ENCODE data around the gene NAPSA. TPM values are rescaled to one million over a fixed set of nuclear protein-coding genes. Genes with fewer than 3 reads are reported as not detected.

Gene NAPSA
- total and polyA plus RNA-seq, 9 of the 15 experiments (the other 6 are each of a cell fraction or from before 2014, with no cell fraction given), result 0.25 to 1.9 (median 0.69) TPM

DNA sequence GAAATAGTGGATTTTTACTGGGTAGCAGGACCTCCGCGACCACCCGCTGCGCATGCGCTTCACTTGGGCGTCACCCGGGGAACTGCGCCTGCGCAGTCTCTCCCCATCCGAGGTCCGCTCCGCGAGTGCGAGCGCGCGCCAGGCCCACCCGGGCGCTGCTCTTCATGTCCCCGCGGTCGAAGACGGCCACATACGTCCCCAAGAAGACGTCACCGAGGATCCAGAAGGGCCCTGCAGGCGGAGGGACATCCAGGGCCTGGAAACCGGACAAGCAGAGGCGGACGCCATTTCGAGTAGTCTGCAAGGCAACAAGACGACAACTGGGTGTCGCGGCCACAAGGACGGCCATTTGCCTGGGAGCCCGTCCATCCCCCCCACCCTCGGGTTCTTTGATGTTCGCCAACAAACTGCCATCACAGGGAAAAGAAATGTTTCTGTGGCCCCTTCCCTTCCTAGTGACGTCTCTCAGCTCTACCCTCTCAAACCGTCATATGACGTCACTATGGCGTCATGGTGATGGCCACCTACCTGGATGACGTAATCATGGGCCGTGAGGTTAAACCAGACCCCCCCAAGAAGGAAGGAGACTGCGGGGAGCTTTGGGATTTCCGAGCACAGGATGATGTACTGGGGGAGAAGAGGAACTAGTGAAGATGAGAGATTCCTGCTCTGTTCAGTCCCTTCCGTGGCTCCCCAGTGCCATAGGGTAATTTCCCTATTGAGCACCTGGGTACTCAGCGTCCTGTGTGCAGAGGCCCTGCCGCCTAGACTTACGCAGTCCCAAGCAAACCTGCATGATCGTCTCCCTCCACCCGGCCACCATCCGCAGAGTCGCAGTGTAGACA lies 6.7 kb downstream of the NAPSA start (continued):
- TF ChIP-seq HDAC8 (tag; IDR thresholded peaks at IDR 0.05) (0 out of 2 replicates have a peak, but pooled peaks have one; percentile 67), KLF6 (CRISPR knock-in tag; IDR thresholded peaks at IDR 0.05; ENCODE audit: borderline replicate concordance) (no peak; the same call in 1 of the 2 replicates), ZFPM2 (CRISPR knock-in tag; IDR thresholded peaks at IDR 0.05) (no peak), EGR1 (conservative IDR thresholded peaks at IDR 0.05) (0 out of 2 replicates have a peak, but pooled peaks have one; percentile 20), CHD2 (IDR thresholded peaks at IDR 0.05; ENCODE audit: low read depth, low read length) (no peak; the same call in 1 of the 2 replicates), RBM14 (IDR thresholded peaks at IDR 0.05; ENCODE audit: borderline replicate concordance, insufficient read depth, low read depth, low read length) (no peak), ELF2 (CRISPR knock-in tag; IDR thresholded peaks at IDR 0.05) (peak; percentile 15; the same call in 1 of the 2 replicates), PURB (CRISPR knock-in tag; IDR thresholded peaks at IDR 0.05; ENCODE audit: low read depth) (no peak), ZNF165 (CRISPR knock-in tag; IDR thresholded peaks at IDR 0.05; ENCODE audit: borderline replicate concordance) (no peak), RBFOX2 (IDR thresholded peaks at IDR 0.05; ENCODE audit: low read depth, low read length) (peak; percentile 91), PML (IDR thresholded peaks at IDR 0.05; ENCODE audit: low read length) (peak; percentile 48; the same call in 1 of the 2 replicates), NCOA2 (IDR thresholded peaks at IDR 0.05; ENCODE audit: partially characterized antibody in 2 of 2) (no peak), ILK (tag; IDR thresholded peaks at IDR 0.05; ENCODE audit: borderline replicate concordance, low read depth) (no peak), ZNF239 (CRISPR knock-in tag; IDR thresholded peaks at IDR 0.05) (no peak), FOXM1 (IDR thresholded peaks at IDR 0.05; ENCODE audit: low read depth) (no peak), FOXM1 (CRISPR knock-in tag; IDR thresholded peaks at IDR 0.05; ENCODE audit: low read depth) (no peak)
- TF ChIP-seq, protein P1, sequence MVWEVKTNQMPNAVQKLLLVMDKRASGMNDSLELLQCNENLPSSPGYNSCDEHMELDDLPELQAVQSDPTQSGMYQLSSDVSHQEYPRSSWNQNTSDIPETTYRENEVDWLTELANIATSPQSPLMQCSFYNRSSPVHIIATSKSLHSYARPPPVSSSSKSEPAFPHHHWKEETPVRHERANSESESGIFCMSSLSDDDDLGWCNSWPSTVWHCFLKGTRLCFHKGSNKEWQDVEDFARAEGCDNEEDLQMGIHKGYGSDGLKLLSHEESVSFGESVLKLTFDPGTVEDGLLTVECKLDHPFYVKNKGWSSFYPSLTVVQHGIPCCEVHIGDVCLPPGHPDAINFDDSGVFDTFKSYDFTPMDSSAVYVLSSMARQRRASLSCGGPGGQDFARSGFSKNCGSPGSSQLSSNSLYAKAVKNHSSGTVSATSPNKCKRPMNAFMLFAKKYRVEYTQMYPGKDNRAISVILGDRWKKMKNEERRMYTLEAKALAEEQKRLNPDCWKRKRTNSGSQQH (CRISPR knock-in tag; IDR thresholded peaks at IDR 0.05), result peak; percentile 50; the same call in 1 of the 2 replicates
- TF ChIP-seq, protein P2, sequence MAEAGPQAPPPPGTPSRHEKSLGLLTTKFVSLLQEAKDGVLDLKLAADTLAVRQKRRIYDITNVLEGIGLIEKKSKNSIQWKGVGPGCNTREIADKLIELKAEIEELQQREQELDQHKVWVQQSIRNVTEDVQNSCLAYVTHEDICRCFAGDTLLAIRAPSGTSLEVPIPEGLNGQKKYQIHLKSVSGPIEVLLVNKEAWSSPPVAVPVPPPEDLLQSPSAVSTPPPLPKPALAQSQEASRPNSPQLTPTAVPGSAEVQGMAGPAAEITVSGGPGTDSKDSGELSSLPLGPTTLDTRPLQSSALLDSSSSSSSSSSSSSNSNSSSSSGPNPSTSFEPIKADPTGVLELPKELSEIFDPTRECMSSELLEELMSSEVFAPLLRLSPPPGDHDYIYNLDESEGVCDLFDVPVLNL (CRISPR knock-in tag; IDR thresholded peaks at IDR 0.05; ENCODE audit: low read depth), result no peak
- TF ChIP-seq, protein P3, sequence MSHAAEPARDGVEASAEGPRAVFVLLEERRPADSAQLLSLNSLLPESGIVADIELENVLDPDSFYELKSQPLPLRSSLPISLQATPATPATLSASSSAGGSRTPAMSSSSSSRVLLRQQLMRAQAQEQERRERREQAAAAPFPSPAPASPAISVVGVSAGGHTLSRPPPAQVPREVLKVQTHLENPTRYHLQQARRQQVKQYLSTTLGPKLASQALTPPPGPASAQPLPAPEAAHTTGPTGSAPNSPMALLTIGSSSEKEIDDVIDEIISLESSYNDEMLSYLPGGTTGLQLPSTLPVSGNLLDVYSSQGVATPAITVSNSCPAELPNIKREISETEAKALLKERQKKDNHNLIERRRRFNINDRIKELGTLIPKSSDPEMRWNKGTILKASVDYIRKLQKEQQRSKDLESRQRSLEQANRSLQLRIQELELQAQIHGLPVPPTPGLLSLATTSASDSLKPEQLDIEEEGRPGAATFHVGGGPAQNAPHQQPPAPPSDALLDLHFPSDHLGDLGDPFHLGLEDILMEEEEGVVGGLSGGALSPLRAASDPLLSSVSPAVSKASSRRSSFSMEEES (CRISPR knock-in tag; IDR thresholded peaks at IDR 0.05), result no peak

All from K562 (cell line).